Measurements from ENCODE around the gene VSIG8. TPM values are rescaled to one million over a fixed set of nuclear protein-coding genes. Genes with fewer than 3 reads are reported as not detected.

VSIG8 gene
- total RNA-seq, 1 donor from 2014 or later = not detected

DNA sequence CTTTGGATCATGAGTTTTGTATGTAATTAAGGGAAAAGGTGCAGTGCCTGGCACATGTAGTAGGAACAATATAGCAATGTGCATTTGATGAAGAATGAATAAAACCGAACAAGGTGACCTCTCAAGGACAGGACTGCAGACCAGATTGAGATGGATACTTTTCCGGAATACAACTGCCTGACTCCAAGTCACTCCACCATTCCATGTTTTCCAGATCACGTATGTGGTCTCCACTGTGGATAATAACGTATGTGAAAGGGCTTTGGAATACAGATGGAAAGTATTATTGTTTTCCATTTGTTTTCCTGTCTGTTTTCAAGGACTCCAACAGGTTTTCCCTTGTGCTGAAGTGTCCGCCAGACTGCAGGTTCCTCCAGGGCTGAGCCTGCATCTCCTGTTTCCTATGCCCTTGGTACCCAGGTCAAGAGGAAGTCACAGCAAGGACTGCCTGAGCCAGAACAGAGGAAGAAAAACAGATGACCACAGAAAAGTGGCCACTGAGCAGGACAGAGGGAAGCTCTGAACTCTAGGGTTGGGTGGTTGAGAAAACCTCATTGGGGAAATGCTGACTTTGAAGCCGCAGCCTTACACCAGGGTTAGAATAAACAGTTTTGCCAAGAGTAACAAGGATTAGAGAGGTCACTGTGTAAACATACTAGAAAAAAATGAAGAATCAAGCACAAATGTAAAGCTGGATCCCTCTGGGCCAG lies 33.5 kb upstream of the VSIG8 start:
- no peaks in the 10 kb centered on the region for H3K36me3 Mint-ChIP-seq
- H3K27me3 Mint-ChIP-seq (ENCODE audit: low read depth) = peaks cover 2% of the 10 kb centered on the region
- H3K4me3 Mint-ChIP-seq = no peak overlapping the region
- no peak for DNase-seq (ENCODE audit: low spot score in 2 of 2, unreplicated experiment in 2 of 2)
- H3K27ac Mint-ChIP-seq = peak overlapping the region; percentile 26
- H3K4me1 Mint-ChIP-seq = peaks cover 25% of the 10 kb centered on the region
- no peak for TF ChIP-seq CTCF (IDR thresholded peaks at IDR 0.05; ENCODE audit: unreplicated experiment)
- no peaks in the 10 kb centered on the region for H3K9me3 Mint-ChIP-seq

- TF ChIP-seq CTCF (IDR thresholded peaks at IDR 0.05; ENCODE audit: unreplicated experiment) = no peak
- Mint-ChIP-seq H3K4me1 (peaks cover 19% of the 10 kb centered on the region), H3K27me3 (ENCODE audit: low read depth) (peaks cover 2% of the 10 kb centered on the region), H3K27ac (no peak overlapping the region), H3K9me3 (no peaks in the 10 kb centered on the region), H3K4me3 (no peak overlapping the region), H3K36me3 (no peaks in the 10 kb centered on the region)
- no peak for DNase-seq (ENCODE audit: low spot score in 2 of 2, unreplicated experiment in 2 of 2)
These were observed 32.8 kb upstream of the VSIG8 start for GRCh38 chr1:159895286-159895685.

- DNase-seq (ENCODE audit: low spot score in 2 of 2, unreplicated experiment in 2 of 2) = no peak
- Mint-ChIP-seq H3K27ac (no peak overlapping the region), H3K4me3 (no peak overlapping the region), H3K4me1 (peaks cover 16% of the 10 kb centered on the region), H3K27me3 (ENCODE audit: low read depth) (no peaks in the 10 kb centered on the region), H3K36me3 (no peaks in the 10 kb centered on the region), H3K9me3 (no peaks in the 10 kb centered on the region)
- no peak for TF ChIP-seq CTCF (IDR thresholded peaks at IDR 0.05; ENCODE audit: unreplicated experiment)
These were observed 30.5 kb upstream of the VSIG8 start for GRCh38 chr1:159892944-159893343.

- H3K4me3 Mint-ChIP-seq = no peak overlapping the region
- DNase-seq (ENCODE audit: low spot score in 2 of 2, unreplicated experiment in 2 of 2) = peak; percentile 46 to 76
- peak; percentile 50 for TF ChIP-seq CTCF (IDR thresholded peaks at IDR 0.05; ENCODE audit: unreplicated experiment)
- H3K4me1 Mint-ChIP-seq = peaks cover 12% of the 10 kb centered on the region
- no peaks in the 10 kb centered on the region for H3K9me3 Mint-ChIP-seq
- H3K36me3 Mint-ChIP-seq = no peaks in the 10 kb centered on the region
- H3K27ac Mint-ChIP-seq = no peak overlapping the region
- no peaks in the 10 kb centered on the region for H3K27me3 Mint-ChIP-seq (ENCODE audit: low read depth)
These were observed 29.1 kb upstream of the VSIG8 start for GRCh38 chr1:159891275-159892157.

DNA sequence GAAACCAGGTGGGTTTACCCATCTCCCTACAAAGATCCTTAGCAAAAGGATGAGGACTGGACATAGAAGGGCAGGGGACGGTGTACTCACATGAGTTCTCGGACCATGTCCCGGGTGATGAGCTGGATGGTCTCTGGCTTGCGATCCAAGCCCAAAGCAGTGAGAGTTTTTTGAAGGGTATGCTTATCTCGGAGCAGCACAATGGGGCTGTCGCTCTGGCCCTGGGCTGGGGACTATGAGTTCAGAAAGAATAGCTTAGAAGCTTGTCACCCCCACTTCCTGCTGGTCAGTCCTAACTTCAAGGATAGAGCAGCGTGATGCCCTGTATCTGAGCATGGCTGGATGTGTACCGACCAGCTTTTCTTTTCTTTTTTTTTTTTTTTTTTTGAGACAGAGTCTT lies 27.9 kb upstream of the VSIG8 start:
- TF ChIP-seq CTCF (IDR thresholded peaks at IDR 0.05; ENCODE audit: unreplicated experiment) = no peak
- Mint-ChIP-seq H3K9me3 (no peaks in the 10 kb centered on the region), H3K4me3 (no peak overlapping the region), H3K4me1 (peaks cover 6% of the 10 kb centered on the region), H3K27ac (no peak overlapping the region), H3K27me3 (ENCODE audit: low read depth) (no peaks in the 10 kb centered on the region), H3K36me3 (no peaks in the 10 kb centered on the region)
- no peak for DNase-seq (ENCODE audit: low spot score in 2 of 2, unreplicated experiment in 2 of 2)

Data from mesothelial cell of epicardium (in vitro differentiated cells).